ENCODE data around the gene TUBAL3.

Gene TUBAL3

DNA sequence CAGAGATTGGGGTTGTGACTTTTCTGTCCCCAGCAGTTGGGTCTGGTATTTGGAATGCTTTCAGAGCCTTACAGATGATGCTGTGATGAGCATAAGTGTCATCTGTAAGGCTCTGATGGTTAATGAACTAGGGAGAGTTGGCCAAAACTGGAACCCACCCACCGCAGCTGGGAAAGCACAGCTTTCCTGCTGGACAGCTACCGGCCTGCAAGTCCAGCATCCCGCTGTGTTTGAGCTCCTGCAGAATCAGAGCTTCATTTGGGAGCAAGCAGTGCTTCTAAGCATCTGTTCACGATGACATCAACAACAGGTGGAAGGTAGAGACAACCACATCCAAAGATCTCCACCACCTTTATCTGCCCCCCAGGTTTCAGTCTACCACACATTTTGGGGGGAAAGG, 28.2 kb downstream of the TUBAL3 start:
- DNase-seq = no peak

DNA sequence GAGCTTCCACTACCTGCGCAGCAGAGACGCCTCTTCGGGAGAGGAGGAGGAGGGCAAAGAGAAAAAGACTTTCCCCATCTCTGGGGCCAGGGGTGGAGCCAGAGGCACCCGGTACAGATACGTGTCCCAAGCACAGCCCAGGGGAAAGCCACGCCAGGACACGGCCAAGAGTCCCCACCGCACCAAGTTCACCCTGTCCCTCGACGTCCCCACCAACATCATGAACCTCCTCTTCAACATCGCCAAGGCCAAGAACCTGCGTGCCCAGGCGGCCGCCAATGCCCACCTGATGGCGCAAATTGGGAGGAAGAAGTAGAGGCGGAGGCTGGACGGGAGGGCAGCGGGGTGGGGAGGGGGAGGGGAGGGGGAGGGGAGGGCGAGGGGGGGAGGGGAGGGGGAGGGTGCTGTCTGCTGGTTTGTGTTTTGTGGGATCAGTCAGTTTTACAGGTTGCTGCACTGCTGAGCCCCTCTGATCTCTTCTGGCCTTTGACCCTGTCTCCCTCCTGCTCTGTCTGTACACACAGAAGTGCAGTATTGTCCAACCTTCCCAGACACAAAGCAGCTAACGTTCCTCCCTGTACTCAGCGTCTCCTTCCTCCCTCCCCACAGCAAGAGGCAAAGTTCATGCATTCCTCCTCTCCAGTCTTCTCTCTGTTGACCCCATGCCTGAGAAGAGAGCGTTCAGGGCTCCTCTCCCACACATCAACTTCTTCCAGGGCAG, 30.6 kb downstream of the TUBAL3 start:
- no peak for DNase-seq

GRCh38 chr10:5373307-5373706, 31.3 kb downstream of the TUBAL3 start:
- DNase-seq = no peak

DNA sequence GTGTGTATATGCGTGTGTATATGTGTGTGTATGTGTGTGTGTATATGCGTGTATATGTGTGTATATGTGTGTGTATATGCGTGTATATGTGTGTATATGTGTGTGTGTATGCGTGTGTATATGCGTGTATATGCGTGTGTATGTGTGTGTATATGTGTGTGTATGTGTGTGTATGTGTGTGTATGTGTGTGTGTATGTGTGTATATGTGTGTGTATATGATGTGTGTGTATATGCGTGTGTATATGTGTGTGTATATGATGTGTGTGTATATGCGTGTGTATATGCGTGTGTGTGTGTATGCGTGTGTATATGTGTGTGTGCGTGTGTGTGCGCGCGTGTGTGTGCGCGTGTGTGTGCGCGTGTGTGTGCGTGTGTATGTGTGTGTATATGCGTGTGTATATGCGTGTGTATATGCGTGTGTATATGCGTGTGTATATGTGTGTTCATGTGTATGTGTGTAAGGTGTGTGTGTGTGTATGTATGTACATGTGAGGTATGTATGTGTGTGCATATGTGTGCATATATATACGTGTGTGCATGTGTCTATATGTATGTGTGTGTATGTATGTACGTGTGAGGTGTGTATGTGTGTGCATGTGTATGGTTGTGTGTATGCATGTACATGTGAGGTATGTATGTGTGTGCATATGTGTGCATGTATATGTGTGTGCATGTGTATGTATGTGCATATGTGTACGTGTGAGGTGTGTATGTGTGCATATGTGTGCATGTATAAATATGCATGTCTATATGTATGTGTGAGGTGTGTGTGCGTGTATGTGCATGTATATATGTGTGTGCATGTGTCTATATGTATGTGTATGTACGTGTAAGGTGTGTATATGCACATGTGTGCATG, 33.9 kb downstream of the TUBAL3 start:
- no peak for DNase-seq

GRCh38 chr10:5369362-5370158, 35.1 kb downstream of the TUBAL3 start:
- no peak for DNase-seq

- no peak for DNase-seq
Observed at GRCh38 chr10:5365928-5366327, 38.7 kb downstream of the TUBAL3 start.

DNA sequence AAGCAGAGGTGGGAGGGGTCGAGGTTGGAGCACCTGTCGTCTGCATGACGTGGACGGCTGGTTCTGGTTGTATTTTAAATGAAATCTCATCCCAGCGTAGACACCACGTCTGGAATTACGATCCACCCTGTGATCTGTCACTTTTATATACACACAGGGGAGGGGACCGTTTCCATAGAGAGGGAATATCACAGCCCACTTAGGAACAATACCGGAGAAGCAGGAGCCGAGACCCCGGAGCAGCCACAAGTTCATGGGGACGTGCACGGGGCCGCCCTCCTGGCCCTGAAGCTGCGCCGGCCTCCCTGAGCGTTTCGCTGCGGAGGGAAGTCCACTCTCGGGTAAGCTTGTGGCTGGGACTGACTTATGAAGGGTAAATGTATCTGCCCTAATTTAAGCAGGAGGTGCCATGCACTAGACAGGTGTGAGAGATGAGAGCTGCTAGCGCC, 39.7 kb downstream of the TUBAL3 start, which contains the start of gene UCN3:
Gene UCN3, plus strand, starts transcription at position 77 of the 449 bp plus-strand sequence. CDS start 8,755 bp downstream, outside the sequence.
- DNase-seq = no peak

DNA sequence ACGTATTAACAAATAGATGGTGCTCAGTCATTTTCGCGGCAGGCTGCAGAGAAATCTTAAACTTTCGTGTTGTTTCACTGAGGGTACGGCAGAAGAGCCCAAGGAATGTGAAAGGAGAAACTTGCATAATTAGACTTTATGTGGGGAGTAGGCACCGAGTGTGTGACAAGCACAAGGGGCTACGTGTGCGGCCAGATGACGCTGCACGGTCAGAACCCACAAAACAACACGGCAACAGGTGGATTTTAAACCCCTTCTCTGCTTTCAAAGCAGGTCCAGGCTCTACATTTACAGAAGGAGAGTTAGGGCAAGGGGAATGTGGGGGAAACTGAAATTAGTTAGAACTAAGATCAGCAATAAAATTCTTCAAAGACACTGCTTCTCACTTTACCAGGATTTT, 40.3 kb downstream of the TUBAL3 start:
- DNase-seq = no peak

DNA sequence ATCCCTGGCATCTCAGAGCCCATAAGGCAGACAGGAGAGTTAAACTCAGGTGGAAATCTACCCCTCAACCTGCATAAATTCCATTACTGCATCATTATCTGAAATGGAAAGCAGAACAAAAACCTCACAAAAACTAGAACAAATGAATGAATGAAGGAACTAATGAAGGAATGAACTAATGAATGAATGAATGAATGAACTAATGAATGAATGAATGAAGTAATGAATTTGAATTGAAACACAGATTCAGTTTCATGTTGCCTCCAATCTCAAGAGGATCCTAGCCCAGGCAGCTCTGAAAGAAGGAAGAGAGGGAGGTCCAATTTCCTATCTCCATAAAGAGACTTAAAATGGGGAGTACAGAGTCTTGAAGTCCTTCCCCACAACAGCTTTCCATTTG, 41.8 kb downstream of the TUBAL3 start:
- DNase-seq = no peak

GRCh38 chr10:5361966-5362365, 42.7 kb downstream of the TUBAL3 start:
- DNase-seq = no peak

GRCh38 chr10:5360318-5360915, 44.2 kb downstream of the TUBAL3 start:
- DNase-seq = no peak

DNA sequence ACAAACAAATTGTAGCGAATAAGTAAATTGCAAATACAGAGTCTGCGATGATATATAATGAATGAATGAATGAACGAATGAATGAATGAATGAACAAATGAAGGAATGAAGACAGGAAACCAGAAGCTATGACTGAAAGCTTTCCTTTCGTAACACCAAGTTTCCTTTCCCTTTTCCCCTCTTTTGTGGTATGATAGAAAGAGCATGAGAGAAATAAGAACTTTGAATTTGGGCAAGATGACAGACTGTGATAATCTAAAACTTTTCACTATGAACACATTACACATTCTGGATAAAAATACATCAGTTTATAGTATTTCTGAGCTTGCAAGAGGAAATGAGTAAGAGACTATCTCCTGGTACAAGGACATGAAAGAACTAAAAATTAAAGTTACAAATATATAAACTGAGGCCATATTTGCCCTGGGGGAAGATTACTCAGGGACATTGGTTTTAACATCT, 48.3 kb downstream of the TUBAL3 start:
- no peak for DNase-seq

GRCh38 chr10:5355594-5356301, 48.9 kb downstream of the TUBAL3 start:
- DNase-seq = no peak

DNA sequence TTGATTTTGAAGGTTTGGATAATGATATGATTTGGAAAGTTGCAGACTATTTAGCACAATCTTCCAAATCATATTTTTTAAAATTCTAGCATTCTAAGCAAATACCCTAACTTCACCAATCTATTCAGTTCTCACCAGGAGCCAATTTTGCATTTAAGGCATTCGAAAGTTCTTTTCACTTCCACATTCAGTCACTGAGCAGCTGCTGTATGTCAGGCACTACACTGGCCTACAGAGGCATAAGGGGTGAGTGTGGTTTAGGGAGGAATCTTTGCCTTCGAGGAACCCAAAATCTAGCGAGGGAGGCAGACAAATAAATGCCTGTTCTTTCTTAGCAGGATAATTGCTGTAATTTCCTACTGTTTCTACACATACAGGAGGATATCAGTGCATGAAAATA, 50.6 kb downstream of the TUBAL3 start:
- DNase-seq = no peak

GRCh38 chr10:5349362-5349761, 55.3 kb downstream of the TUBAL3 start:
- no peak for DNase-seq

DNA sequence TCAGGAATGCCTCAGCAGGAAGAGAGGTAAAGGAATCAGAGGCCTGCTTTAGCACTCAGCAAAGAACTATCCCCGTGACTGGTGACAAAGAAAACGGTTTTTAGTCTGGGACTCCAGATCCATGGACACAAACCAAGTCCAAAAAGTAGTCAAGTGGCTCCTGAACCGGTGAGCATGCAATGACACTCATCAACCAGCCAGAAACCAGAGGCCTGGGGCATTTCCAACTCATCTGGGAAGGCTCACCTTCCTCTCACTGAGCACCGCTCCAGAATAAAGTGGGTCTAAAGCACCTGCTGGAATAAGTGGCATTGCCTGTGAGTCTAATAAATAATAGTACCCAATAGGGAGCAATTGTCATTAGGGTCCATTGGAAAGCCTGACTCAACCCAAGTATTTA, 57.7 kb downstream of the TUBAL3 start:
- no peak for DNase-seq

DNA sequence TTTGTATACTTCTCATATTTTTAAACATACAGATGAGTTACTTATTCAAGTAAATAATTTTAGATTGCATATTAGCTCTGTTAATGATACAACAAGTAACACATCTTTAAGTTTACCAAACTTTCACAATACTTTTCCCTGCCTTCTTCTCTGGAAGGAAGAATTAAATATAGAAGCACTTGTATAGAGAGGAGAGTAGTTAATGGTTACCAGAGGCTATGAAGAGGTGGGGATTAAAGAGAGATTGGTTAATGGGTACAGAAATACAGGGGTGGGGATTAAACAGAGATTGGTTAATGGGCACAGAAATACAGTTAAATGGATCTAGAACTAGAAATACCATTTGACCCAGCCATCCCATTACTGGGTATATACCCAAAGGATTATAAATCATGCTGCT, 59.9 kb downstream of the TUBAL3 start:
- DNase-seq = no peak

- no peak for DNase-seq
Observed at GRCh38 chr10:5343979-5344378, 60.6 kb downstream of the TUBAL3 start.

GRCh38 chr10:5343561-5343960, 61.1 kb downstream of the TUBAL3 start:
- DNase-seq = peak; percentile 6
